Measurements from ENCODE around the gene LHFPL6. TPM values are rescaled to one million over a fixed set of nuclear protein-coding genes. Genes with fewer than 3 reads are reported as not detected.

LHFPL6 gene
- polyA plus RNA-seq, 2 of the 4 experiments (the other 2 are of a cell fraction) = 1.7 to 5.4 TPM

DNA sequence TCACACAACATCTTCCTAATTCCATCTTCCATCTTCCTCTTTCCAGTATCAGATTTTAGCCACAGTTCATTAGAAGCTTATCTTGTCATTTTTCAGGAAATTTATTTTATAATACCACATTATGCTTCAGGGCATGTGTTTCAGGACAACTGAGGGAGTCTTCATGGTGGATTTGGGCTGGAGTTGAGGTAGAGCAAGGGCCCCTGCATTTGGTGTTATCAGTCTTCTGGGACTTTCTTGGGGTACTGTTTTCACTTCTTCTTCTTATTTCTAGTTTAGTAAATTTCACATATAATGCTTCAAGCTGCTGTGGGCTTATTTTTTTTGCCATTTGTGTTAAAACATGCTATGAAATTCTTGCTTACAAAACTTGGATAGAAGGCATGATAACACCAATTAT, 188.7 kb downstream of the LHFPL6 start:
- ATAC-seq (no peak), DNase-seq (ENCODE audit: low read depth in 1 of 2, low spot score in 1 of 2) (no peak), FAIRE-seq (no peak)
- TF ChIP-seq HOXA7 (CRISPR knock-in tag; IDR thresholded peaks at IDR 0.05) = no peak
- TF ChIP-seq, protein P1, sequence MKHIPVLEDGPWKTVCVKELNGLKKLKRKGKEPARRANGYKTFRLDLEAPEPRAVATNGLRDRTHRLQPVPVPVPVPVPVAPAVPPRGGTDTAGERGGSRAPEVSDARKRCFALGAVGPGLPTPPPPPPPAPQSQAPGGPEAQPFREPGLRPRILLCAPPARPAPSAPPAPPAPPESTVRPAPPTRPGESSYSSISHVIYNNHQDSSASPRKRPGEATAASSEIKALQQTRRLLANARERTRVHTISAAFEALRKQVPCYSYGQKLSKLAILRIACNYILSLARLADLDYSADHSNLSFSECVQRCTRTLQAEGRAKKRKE (CRISPR knock-in tag; IDR thresholded peaks at IDR 0.05; ENCODE audit: low read depth) = no peak
- no peak for TF ChIP-seq BHLHE40 (IDR thresholded peaks at IDR 0.05; ENCODE audit: low read depth, low read length)
- TF ChIP-seq, protein P2, sequence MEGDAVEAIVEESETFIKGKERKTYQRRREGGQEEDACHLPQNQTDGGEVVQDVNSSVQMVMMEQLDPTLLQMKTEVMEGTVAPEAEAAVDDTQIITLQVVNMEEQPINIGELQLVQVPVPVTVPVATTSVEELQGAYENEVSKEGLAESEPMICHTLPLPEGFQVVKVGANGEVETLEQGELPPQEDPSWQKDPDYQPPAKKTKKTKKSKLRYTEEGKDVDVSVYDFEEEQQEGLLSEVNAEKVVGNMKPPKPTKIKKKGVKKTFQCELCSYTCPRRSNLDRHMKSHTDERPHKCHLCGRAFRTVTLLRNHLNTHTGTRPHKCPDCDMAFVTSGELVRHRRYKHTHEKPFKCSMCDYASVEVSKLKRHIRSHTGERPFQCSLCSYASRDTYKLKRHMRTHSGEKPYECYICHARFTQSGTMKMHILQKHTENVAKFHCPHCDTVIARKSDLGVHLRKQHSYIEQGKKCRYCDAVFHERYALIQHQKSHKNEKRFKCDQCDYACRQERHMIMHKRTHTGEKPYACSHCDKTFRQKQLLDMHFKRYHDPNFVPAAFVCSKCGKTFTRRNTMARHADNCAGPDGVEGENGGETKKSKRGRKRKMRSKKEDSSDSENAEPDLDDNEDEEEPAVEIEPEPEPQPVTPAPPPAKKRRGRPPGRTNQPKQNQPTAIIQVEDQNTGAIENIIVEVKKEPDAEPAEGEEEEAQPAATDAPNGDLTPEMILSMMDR (IDR thresholded peaks at IDR 0.05) = no peak
- no peak for TF ChIP-seq EHF (CRISPR knock-in tag; IDR thresholded peaks at IDR 0.05)
- TF ChIP-seq, protein P3, sequence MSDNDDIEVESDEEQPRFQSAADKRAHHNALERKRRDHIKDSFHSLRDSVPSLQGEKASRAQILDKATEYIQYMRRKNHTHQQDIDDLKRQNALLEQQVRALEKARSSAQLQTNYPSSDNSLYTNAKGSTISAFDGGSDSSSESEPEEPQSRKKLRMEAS (IDR thresholded peaks at IDR 0.05) = no peak
- TF ChIP-seq RFX5 (IDR thresholded peaks at IDR 0.05) = no peak
- TF ChIP-seq FOSL2 (IDR thresholded peaks at IDR 0.05) = no peak
- no peak for TF ChIP-seq FOSL2 (CRISPR knock-in tag; IDR thresholded peaks at IDR 0.05)
- no peak for TF ChIP-seq ZNF302 (CRISPR knock-in tag; IDR thresholded peaks at IDR 0.05)
- no peak for TF ChIP-seq SMC3 (IDR thresholded peaks at IDR 0.05)
- TF ChIP-seq, protein P4, sequence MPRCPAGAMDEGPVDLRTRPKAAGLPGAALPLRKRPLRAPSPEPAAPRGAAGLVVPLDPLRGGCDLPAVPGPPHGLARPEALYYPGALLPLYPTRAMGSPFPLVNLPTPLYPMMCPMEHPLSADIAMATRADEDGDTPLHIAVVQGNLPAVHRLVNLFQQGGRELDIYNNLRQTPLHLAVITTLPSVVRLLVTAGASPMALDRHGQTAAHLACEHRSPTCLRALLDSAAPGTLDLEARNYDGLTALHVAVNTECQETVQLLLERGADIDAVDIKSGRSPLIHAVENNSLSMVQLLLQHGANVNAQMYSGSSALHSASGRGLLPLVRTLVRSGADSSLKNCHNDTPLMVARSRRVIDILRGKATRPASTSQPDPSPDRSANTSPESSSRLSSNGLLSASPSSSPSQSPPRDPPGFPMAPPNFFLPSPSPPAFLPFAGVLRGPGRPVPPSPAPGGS (IDR thresholded peaks at IDR 0.05) = no peak
- no peak for TF ChIP-seq RNF2 (IDR thresholded peaks at IDR 0.05; ENCODE audit: borderline replicate concordance, low read depth)
- TF ChIP-seq RARB (CRISPR knock-in tag; IDR thresholded peaks at IDR 0.05) = no peak
- no peak for TF ChIP-seq CHD2 (IDR thresholded peaks at IDR 0.05; ENCODE audit: low read length, partially characterized antibody)
- TF ChIP-seq NPAS2 (CRISPR knock-in tag; IDR thresholded peaks at IDR 0.05; ENCODE audit: borderline replicate concordance) = no peak
- TF ChIP-seq GATA3 (IDR thresholded peaks at IDR 0.05; ENCODE audit: borderline replicate concordance) = no peak
- Histone ChIP-seq H3K4me1 (no peaks in the 10 kb centered on the region), H3K4me2 (no peak overlapping the region), H3K9me3 (no peaks in the 10 kb centered on the region), H3K27ac (no peak overlapping the region), H3K4me3 (no peak overlapping the region)
- POLR2A ChIA-PET = no interaction called here
- CTCF ChIA-PET = interaction anchor here (0.6 to 2.9 kb wide), 7 partner anchors 9 to 1343 kb away, joined by 3 to 28 read pairs (median 4); no protein-coding TSS in a partner anchor

DNA sequence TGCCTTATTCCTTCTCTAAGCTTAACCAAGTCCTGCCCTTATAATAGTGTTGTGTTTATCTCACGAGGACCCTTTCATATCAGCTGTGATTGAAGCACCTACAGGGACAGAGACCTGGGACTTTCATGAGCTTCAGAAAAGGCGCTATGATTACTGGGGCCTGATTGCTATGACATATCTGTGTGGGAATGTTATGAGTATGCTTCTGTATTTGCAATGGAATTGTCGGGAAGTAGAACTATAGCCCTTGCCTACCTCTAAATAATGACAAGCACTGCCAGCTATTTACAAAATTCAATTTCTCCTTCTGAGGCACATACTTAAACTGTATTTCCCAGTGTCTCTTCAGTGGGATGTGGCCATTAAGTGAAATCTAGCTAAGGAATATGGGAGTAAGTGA, 191.5 kb downstream of the LHFPL6 start:
- Histone ChIP-seq H3K4me2 (no peak overlapping the region), H3K4me1 (no peaks in the 10 kb centered on the region), H3K9me3 (no peaks in the 10 kb centered on the region), H3K4me3 (no peak overlapping the region), H3K27ac (no peak overlapping the region)
- CTCF ChIA-PET = interaction anchor here (0.6 to 1.8 kb wide), 2 partner anchors 201 to 268 kb away, joined by 3 to 5 read pairs; no protein-coding TSS in a partner anchor
- WGBS (ENCODE audit: missing lambda C conversion rate) = 42% methylated on average over 3 of the region's 3 CpGs
- DNase-seq (ENCODE audit: low read depth in 1 of 2, low spot score in 1 of 2) (no peak), FAIRE-seq (no peak), ATAC-seq (no peak)
- POLR2A ChIA-PET = no interaction called here
- TF ChIP-seq EHF (CRISPR knock-in tag; IDR thresholded peaks at IDR 0.05) (no peak), SREBF2 (IDR thresholded peaks at IDR 0.05) (no peak), ZSCAN20 (CRISPR knock-in tag; IDR thresholded peaks at IDR 0.05) (no peak), JUN (IDR thresholded peaks at IDR 0.05) (no peak), FOSL2 (IDR thresholded peaks at IDR 0.05) (no peak), FOSL2 (CRISPR knock-in tag; IDR thresholded peaks at IDR 0.05) (no peak), SMC3 (IDR thresholded peaks at IDR 0.05) (no peak), EHMT2 (IDR thresholded peaks at IDR 0.05; ENCODE audit: low read depth) (no peak), HEYL (CRISPR knock-in tag; IDR thresholded peaks at IDR 0.05) (no peak), ZNF302 (CRISPR knock-in tag; IDR thresholded peaks at IDR 0.05) (no peak), MYC (IDR thresholded peaks at IDR 0.05; ENCODE audit: borderline replicate concordance, low read length) (no peak), POLR2AphosphoS2 (conservative IDR thresholded peaks at IDR 0.05; ENCODE audit: low read length) (no peak), NPAS2 (CRISPR knock-in tag; IDR thresholded peaks at IDR 0.05; ENCODE audit: borderline replicate concordance) (no peak)
- TF ChIP-seq, protein P5, sequence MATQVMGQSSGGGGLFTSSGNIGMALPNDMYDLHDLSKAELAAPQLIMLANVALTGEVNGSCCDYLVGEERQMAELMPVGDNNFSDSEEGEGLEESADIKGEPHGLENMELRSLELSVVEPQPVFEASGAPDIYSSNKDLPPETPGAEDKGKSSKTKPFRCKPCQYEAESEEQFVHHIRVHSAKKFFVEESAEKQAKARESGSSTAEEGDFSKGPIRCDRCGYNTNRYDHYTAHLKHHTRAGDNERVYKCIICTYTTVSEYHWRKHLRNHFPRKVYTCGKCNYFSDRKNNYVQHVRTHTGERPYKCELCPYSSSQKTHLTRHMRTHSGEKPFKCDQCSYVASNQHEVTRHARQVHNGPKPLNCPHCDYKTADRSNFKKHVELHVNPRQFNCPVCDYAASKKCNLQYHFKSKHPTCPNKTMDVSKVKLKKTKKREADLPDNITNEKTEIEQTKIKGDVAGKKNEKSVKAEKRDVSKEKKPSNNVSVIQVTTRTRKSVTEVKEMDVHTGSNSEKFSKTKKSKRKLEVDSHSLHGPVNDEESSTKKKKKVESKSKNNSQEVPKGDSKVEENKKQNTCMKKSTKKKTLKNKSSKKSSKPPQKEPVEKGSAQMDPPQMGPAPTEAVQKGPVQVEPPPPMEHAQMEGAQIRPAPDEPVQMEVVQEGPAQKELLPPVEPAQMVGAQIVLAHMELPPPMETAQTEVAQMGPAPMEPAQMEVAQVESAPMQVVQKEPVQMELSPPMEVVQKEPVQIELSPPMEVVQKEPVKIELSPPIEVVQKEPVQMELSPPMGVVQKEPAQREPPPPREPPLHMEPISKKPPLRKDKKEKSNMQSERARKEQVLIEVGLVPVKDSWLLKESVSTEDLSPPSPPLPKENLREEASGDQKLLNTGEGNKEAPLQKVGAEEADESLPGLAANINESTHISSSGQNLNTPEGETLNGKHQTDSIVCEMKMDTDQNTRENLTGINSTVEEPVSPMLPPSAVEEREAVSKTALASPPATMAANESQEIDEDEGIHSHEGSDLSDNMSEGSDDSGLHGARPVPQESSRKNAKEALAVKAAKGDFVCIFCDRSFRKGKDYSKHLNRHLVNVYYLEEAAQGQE (IDR thresholded peaks at IDR 0.05) = no peak
- TF ChIP-seq, protein P6, sequence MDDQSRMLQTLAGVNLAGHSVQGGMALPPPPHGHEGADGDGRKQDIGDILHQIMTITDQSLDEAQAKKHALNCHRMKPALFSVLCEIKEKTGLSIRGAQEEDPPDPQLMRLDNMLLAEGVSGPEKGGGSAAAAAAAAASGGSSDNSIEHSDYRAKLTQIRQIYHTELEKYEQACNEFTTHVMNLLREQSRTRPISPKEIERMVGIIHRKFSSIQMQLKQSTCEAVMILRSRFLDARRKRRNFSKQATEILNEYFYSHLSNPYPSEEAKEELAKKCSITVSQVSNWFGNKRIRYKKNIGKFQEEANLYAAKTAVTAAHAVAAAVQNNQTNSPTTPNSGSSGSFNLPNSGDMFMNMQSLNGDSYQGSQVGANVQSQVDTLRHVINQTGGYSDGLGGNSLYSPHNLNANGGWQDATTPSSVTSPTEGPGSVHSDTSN (IDR thresholded peaks at IDR 0.05) = no peak
- TF ChIP-seq, protein P7, sequence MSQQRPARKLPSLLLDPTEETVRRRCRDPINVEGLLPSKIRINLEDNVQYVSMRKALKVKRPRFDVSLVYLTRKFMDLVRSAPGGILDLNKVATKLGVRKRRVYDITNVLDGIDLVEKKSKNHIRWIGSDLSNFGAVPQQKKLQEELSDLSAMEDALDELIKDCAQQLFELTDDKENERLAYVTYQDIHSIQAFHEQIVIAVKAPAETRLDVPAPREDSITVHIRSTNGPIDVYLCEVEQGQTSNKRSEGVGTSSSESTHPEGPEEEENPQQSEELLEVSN (IDR thresholded peaks at IDR 0.05; ENCODE audit: borderline replicate concordance, low read depth) = no peak
